CD4-positive, alpha-beta T cell treated with Interleukin-10 for 1 hour (primary cell): Measurements from ENCODE around the gene SLC4A4.

Source experiments
- DNase-seq: peaks from one replicate; pipeline ENCODE4 v3.0.0-alpha.2; 2020

SLC4A4 gene

DNA sequence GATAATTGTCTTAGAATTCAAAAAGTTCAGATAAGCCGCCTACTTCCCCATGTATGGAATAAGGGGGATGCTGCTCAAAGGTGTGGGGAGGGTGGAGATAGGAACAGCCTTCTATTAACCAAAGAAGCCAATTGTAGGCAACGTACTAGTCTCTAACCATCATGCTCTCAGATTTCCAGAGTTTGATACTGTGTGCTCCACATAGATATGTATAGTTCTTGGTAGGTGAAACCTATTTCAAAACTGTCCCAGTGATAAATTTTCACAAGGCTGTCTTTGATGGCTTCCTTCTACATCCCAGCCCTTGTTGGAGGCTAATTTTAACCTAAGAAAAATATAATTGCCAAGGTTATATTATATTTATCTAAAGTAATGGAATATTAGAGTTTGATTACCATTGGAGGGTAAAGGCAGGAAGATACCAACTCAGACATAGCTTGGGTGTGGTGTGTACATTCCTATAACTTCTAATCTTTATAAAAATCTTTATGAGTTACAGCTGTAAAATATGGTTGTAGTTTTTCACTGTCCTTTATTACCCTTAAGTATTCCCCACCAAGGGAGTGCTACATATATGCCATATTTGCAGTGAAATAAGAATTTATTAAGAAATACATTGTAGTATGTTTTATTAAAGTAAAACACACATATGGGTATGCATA lies 87.7 kb downstream of the SLC4A4 start:
- no peak for DNase-seq

DNA sequence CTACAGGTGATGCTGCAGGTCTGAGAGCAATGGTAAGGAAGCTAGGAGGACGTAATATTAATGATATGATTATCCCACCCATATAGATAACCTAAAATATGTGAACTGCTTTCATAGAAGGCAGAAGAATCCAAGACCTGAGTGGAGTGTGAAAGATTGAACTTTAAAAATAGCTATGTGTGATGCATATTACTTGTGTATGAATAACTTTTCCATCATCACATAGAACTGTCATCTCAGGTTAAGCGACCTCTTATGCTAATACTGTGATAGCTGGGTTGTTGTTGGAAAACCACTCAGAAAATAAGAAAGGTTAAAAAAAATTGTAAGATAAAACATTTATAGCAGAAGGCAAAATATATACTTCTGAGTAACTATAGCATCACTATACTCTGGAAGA lies 90.3 kb downstream of the SLC4A4 start:
- no peak for DNase-seq

DNA sequence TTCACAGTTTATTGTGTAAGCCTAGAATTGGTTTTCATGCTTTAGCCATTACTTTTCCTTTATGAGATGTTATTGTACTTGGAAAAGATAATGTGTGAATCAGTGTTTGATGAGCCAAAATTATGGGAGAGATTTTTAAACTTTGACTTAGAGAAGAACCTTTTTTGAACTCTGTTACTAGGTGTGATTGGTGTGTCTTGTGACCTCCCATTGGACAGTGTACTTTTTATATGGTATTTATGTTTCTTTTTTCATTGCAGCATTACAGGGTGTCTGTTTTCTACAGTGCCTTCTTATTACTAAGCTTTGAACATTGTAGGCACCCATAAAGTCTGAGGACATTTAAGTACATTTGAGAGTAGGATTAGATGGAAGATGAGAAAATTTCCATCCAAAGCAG lies 91.1 kb downstream of the SLC4A4 start:
- no peak for DNase-seq

DNA sequence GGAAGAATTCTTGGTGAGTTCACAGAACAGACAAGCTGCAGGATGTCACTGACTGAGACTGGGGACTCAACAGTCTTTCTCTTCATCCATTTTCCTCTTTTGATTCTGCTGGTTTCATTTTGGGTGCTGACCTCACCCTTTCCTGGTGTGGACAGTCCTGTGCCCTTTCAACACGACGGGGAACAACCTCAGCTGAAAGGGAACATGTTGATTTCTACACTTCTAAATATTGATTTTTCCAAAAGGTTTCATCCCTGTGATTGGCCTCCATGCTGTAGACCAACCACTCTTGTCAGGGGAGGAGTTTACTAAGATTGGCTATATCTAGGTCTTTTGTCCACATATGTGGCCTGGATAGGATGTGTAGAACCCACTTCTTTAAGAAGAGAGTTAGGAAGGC lies 91.8 kb downstream of the SLC4A4 start:
- DNase-seq: no peak

DNA sequence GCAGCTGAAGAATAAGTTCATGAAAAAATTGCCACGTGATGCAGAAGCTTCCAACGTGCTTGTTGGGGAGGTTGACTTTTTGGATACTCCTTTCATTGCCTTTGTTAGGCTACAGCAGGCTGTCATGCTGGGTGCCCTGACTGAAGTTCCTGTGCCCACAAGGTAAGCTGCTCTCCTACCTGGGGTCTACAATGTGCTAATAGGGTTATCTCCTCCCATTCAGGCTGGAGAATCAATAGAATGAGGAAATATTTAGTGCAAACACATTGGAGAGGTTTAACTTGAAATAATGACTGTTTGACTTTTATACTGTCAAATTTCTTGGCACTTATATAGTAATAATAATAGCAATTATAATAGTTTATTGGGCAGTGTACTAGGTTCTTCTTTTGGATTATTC lies 101.8 kb downstream of the SLC4A4 start:
- no peak for DNase-seq

DNA sequence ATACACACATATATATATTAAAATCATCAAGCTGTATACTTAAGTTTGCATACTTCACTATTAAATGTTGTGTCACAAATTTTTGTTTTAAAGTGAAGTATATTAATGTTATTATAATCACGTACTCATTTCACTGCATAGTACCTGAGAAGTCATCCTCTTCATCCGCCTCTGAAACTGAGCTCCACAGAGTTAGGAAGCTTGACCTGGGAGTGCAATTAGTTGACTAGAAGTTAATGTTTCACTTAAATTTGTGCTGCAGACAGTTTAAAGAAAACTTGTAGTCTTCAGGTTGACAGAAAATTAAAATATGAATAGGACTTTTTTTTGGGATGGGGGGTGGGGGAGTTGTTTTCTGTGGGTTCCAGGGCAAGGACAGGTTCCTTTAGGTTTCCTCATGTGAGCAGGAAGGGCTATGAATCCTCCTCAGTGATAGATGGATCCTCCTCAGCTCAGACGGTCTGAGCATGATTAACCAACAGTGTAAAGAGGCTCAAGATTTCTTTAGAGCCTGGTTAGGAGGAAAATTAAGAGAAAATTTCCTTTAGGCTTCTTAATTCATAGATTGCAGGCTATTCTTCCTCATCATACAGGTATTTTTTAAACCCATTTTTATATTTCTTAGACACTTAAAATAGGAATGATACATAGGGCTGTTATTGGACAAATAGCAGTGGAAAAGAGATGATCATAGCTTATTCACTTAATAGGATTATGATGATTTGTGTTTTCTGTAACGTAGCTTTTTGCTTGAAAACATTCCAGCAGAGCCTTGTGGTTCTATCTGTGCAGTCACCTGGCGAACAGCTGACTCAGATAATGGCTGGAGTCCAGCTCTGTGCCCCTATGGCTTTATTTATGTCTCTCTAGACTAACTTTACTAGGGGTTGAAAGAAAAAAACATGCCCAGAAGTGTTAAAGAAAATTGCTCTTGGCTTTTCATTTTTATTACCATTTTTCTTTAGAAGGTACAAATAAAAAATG lies 102.7 kb downstream of the SLC4A4 start:
- no peak for DNase-seq

DNA sequence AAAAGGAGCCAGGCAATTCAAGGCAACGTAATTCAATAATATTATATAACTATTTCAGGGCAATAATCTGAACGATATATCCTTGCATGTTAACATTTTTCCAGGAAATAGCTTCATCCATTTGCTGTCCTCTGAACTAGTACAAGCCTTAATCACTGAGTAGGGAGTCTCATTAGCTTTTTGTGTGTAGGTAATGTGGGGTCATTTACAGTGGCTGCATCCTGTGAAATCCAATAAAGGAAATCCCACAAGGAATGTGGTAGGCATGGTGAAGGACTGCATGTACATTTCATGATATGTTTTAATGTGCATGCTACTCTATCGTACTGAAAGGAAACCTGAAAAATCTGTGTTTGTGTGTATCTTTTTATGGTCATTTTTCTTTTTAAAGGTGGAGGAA lies 103.5 kb downstream of the SLC4A4 start:
- DNase-seq: no peak

DNA sequence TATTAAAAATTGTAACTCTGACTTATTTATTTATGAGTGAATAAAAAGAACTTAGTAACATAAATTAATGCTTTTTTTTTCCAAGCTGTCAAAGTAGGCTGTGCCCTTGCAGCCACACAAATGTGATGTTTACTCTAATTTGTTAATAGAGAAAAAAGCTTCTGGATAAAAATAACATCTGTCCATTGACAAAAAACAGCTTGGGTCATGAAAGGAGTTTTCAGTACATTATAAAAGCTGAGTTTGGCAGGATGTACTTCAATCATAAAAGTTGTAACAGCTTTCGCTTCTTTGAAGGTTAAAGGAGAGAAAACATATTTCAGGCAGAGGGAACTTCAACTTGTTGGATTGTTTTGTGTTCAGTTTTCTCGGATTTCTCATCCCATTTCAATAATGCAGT lies 105.6 kb downstream of the SLC4A4 start:
- no peak for DNase-seq

DNA sequence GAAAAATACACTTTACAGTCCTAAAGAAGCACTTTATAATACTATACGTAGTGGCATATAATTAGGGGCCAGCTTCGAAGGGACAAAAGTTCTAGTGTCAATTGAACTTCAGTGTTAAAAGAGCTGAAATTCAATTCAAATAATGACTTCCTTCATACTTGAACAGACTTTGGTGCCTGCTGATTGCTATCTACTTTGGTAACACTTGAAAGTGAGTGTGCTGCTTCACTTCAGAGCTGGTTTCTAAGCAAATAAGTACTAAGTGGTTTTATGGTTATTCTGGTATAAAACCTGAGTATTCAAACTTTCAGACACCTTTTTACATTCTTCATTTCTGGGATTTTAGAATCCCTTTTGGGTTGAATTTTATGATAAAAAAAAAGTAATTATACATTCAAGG lies 107.0 kb downstream of the SLC4A4 start:
- DNase-seq: no peak

DNA sequence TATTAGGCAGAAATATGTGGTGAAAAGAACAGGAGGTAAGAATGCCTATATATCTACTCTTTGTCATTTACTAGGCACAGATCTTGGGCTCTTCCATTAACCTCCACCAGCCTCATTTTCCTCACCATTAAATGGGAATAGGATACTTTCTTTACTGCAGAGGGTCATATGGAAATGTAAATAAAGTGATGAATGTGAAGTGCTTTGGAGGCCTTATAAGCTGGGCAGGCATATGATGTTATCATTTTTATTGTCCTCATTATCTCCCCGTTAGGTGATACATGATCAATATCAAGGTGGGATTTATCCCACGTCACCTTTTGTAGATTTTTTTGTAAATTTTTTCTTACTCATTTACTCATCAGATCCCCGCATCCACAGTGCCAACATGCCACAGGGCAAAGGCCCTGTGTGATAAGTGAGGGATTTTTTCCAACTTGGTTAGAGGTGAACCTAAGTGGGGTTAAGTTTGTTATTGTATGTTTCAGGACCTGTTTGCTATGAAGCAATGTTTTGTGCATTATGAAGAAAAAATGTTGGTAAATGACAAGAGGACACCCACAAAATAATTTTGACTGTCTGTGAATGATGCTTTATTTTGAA lies 107.8 kb downstream of the SLC4A4 start:
- DNase-seq: no peak

DNA sequence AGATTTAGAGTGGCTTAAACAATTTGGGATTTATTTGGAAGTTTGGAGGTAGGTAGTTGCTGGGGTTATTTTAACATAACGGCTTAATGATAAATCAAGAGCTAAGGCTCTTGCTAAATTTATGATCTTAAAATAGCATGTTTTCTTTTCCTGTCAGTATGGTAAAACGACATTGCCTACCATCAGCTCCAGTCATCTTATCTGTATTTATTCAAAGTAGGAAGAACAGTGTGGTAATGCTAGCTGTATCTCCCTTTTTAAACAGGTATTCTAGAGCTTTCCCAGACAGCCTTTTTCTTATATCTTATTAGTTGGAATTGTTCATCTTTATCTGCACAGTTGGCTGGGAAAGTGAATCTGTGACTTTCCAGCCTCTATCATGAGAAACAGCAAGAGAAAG lies 110.2 kb downstream of the SLC4A4 start:
- DNase-seq: no peak

DNA sequence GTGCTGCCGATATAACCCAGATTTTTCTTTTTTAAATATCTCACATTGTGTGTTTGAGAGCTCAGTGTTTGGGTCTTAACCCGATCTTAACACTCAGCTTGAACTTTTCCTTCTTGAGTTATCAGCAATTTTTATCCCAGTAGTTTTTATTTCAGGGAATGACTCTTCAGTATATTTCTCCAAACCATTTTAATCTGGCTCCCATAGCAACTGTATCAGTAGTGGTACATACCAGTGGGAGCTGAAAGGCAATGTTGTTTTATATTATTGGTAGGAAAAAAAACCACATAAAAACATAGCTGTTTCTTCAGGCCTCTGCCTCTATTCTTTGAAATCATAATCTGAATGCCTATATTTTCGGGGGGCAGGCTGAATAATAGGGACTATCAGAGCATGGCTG lies 111.1 kb downstream of the SLC4A4 start:
- DNase-seq: no peak

DNA sequence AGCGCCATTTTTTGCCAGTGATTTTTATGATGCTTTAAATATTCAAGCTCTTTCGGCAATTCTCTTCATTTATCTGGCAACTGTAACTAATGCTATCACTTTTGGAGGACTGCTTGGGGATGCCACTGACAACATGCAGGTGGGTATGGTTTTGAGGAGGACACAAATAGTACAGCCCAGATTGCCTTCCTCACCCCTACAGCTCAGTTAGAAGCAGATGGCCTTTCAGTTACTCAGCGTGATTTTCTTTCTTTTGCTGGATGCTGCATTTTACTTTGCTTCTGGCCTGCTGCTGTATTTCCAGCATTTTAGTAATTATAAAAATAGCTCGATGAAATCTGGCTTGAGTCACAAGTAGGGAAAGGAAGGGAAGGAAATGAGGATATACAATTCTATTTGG lies 114.7 kb downstream of the SLC4A4 start:
- DNase-seq: no peak

DNA sequence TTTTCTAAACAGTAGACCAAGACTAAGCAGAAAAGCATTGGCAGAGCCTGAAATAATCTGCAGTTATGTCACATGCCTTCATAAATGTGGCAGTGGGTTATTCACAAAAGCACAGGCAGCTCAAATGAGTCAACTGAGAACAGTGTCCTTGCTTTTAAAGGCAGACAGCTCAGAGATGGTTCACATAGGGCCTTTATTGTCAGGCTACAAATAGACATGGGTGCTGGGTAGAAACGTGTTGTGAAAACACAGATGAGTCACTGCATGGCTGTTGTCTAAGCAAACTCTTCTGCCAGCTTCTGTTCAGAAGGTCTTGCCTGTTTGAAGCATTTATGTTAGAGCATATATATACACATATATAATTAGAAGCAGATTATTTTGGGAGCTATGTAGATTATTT lies 118.0 kb downstream of the SLC4A4 start:
- DNase-seq: no peak

DNA sequence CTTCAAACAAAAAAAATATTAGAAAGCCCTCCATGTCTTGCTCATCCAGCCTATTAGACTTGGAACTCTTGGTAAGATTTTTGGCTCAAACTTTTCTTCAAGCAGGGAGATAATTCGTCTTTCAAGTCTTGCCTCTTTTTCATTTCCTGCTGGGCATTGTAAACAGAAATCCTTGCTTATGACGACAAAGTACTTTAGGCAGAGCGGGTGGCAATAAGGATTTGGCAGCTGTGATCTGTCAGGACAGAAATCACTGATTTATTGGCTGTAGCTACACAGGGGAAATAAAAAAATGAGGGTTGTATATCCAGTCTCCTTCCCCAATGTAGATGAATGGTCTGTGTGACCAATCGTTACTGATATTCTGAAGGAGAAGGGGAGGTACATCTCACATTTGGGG lies 121.6 kb downstream of the SLC4A4 start:
- DNase-seq: no peak

DNA sequence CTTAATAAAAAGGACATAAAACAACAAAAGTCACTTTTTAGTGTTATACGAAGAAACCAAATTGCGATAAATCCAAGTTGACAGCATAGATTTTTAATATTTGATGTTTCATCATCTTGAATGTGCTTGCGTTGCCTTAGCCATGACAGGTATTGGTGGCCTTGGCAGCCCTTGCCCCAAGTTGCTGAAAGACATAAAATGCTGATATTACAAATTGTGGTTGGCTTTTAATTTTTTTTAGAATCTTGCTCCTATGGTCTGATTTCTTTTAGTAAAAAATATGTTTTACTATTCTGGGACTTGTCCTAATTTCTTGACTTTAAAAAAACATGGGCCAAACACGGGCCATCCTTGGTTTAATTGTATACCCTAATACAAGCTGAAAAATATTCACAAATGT lies 122.6 kb downstream of the SLC4A4 start:
- no peak for DNase-seq

DNA sequence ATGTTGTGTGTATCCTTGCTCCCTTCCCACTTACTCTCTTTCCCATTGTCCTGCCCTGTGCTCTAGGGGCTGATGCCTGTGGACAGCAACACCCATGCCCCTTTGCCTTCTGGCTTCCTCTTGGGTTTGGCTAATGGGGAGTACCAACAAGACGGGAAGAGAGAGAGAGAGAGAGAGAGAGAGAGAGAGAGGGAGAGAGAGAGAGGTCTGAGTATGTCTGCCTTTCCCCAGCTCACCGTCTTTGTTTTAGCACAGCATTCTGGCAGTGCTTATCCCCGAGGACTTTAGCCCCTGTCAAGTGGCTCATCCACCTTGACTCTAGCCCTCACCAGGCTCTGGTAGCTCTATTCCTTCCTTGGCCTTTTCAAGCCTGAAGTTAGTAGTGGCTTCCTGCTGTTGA lies 128.0 kb downstream of the SLC4A4 start:
- no peak for DNase-seq

DNA sequence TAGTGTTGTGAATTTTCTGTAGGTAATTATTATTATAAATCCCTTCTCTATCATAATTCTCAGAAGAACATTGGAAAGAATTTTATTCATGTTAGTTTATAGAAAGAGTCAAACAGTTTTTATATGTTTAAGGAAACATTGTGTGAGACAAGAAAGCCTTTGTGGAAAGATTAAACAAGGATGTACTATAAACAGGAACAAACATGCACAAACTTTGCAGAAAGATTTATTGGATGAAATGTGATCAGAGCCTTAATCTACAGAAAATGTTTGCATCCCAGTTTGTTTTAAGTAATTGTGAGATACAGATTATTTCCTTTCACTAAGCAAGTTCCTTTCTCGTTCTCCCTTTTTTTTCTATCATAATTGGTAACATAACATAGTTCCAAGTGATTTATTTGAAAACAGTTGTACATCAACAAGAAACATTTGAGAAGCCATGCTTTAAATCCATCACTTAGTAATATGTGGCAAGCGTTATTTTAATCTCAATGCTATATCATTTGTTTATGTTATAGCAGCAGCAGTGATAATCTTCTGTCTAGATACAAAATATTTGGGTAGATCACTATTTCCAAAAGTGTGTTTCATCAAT lies 129.4 kb downstream of the SLC4A4 start:
- no peak for DNase-seq

DNA sequence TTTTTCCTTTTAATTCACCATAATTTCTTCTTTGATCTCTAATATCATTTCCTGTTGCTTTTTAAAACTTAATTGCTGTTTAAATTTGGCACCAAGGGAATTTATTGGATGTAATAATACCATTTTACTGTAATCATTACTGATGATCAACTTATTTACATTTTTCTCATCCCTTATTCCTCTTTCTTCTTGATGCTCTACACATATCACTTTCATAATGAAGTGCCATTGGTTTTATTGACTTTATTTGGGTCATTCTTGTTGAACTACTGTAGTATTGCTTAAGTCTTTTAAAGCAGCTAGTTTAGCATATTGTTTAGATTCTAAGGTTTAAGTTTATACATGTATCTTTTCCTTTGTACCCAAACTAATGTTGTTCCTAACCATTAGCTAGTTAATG lies 130.7 kb downstream of the SLC4A4 start:
- no peak for DNase-seq

DNA sequence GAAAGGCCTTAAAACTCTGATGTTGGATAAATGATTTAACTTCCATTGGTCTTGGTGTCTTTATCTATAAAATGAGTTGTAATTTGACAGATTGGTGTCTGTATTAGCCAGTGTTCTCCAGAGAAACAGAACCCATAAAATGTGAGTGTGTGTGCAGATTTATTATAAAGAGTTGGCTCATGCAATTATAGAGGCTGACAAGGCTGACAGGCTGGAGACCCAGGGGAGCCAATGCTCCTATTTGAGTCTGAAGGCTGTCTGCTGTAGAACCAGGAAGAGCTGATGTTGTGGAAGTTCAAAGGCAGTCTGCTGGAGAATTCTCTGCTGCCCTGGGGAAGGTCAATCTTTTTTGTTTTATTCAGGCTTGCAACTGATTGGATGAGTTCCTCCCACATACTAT lies 131.7 kb downstream of the SLC4A4 start:
- DNase-seq: no peak

DNA sequence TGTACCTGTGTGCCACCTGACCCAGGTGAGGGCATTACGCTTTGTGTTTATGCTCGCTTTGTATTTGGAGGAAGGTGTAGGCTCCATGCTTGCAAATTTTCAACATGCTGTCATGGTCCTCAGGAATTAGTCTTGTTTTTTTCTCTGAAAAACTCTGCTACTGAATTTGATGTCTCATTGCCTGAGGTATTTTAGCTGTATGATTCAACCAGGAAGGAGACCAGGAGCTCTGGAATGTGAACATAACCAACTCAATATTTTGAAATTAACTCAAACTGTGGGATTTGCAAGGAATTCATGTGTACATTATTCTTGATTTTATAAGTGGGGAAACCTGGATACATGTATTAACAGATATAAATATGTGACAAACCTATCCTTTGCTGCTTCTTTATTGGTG lies 134.1 kb downstream of the SLC4A4 start:
- no peak for DNase-seq

DNA sequence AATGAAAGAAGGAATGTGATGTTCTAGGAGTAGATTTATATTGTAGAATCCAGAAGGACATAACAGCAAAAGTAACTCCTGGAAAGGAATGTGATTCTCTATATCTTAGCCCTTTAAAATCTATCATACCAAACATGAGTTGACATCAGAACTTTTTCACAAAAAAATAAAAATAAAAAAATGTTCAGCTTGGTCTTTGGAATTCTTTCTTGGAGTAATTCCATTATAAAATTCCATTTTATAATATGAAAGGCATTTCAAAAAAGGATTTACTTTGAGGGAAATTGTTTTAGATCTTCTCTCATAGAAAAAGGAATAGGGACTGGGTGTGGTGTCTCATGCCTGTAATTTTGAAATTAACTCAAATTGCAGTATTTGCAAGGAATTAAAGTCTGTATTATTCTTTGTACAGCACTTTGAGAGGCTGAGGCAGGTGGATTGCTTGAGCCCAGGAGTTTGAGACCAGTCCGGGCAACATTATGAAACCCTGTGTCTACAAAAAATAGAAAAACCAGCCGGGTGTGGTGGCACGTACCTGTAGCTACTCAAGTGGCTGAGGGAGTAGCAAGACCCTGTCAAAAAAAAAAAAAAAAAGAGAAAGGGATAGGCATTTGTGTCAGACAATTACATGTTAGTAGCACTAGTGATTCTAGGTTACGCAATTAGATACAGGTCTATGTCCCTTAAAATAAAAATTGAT lies 134.9 kb downstream of the SLC4A4 start:
- DNase-seq: no peak

DNA sequence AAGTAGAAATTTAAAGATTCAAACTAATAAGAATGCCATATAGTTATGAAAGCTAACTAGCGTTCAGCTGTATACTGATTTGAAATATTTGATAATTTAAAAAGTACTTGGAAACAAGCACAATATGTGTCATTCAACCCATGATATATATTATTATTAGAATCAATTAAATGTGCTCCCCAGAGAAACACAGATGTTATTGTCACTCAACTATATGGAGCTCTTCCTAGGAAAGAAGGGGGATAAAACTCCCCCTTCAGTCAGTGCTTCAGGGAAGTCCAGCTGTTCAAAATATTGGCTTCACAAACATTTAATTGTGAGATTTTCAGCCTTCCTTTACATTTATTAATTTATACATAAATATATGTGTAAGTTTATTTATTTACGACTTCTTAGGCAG lies 135.9 kb downstream of the SLC4A4 start:
- DNase-seq: no peak
